ENCODE measurements around the gene EP400.

The EP400 gene

GRCh38 chr12:132116709-132117557 lies 167.2 kb downstream of the EP400 start:
- no peak overlapping the region for H3K27ac ChIP-seq (ENCODE audit: extremely low read depth, low read depth, low read length)
- POLR2A ChIA-PET = no interaction called here
- CTCF ChIA-PET = no interaction called here
- no peaks in the 10 kb centered on the region for H3K9me3 ChIP-seq (ENCODE audit: control insufficient read depth, insufficient read depth, low read depth, low read length)
- H3K36me3 ChIP-seq (ENCODE audit: control insufficient read depth in 2 of 2, insufficient read depth in 1 of 2, low read length in 2 of 2) = peaks cover 12 to 85% of the 10 kb centered on the region in 2 experiments; a peak in 2 of 3 replicates
- no peaks in the 10 kb centered on the region for H3K4me1 ChIP-seq (ENCODE audit: control insufficient read depth, insufficient read depth, low read length)
- TF ChIP-seq ZFP69B (tag by site-specific recombination; IDR thresholded peaks at IDR 0.05) (no peak), ZNF239 (tag by site-specific recombination; IDR thresholded peaks at IDR 0.05) (no peak), ZNF707 (tag by site-specific recombination; IDR thresholded peaks at IDR 0.05) (no peak), ZNF23 (tag by site-specific recombination; IDR thresholded peaks at IDR 0.05; ENCODE audit: borderline replicate concordance) (no peak), ZNF394 (tag by site-specific recombination; IDR thresholded peaks at IDR 0.05; ENCODE audit: borderline replicate concordance) (no peak), ZNF510 (tag by site-specific recombination; IDR thresholded peaks at IDR 0.05; ENCODE audit: insufficient replicate concordance) (no peak), ZNF362 (tag by site-specific recombination; IDR thresholded peaks at IDR 0.05) (no peak), ZSCAN18 (tag by site-specific recombination; IDR thresholded peaks at IDR 0.05) (no peak), ZNF600 (tag by site-specific recombination; IDR thresholded peaks at IDR 0.05) (no peak), ZNF449 (tag by site-specific recombination; IDR thresholded peaks at IDR 0.05) (no peak)
- H3K4me3 ChIP-seq (ENCODE audit: low read depth, low read length) = no peak overlapping the region

- CTCF ChIA-PET = no interaction called here
Measured at GRCh38 chr12:132117558-132117875, 167.8 kb downstream of the EP400 start.

DNA sequence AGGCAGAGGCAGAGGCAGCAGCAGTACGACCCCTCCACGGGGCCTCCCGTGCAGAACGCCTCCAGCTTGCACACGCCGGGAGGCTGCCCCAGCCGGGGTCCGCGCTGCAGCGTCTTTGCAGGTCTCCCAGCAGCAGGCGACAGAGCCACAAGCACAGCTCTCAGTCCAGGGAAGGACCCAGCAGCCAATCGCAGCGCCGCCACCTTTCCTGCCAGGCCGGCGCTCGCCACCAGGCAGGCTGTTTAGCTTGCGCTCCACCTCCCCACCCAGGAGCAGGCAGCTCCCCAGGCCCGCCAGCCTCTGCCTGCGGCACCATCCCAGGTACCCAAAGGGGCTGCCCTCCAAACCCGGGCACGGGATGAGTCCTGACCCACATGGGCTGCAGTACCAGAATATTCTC lies 169.1 kb downstream of the EP400 start:
- H3K4me1 ChIP-seq (ENCODE audit: control insufficient read depth, insufficient read depth, low read length) = no peaks in the 10 kb centered on the region
- CTCF ChIA-PET = interaction anchor here (0.5 kb wide), 1 partner anchor 100 kb away, joined by 3 read pairs; no protein-coding TSS in a partner anchor
- TF ChIP-seq ZBTB17 (tag by site-specific recombination; IDR thresholded peaks at IDR 0.05) = no peak
- no peak for TF ChIP-seq ZBTB7A (tag by site-specific recombination; IDR thresholded peaks at IDR 0.05; ENCODE audit: low read depth)
- no peak for TF ChIP-seq ZNF292 (tag by site-specific recombination; IDR thresholded peaks at IDR 0.05; ENCODE audit: borderline replicate concordance, low read depth)
- TF ChIP-seq, protein P1, sequence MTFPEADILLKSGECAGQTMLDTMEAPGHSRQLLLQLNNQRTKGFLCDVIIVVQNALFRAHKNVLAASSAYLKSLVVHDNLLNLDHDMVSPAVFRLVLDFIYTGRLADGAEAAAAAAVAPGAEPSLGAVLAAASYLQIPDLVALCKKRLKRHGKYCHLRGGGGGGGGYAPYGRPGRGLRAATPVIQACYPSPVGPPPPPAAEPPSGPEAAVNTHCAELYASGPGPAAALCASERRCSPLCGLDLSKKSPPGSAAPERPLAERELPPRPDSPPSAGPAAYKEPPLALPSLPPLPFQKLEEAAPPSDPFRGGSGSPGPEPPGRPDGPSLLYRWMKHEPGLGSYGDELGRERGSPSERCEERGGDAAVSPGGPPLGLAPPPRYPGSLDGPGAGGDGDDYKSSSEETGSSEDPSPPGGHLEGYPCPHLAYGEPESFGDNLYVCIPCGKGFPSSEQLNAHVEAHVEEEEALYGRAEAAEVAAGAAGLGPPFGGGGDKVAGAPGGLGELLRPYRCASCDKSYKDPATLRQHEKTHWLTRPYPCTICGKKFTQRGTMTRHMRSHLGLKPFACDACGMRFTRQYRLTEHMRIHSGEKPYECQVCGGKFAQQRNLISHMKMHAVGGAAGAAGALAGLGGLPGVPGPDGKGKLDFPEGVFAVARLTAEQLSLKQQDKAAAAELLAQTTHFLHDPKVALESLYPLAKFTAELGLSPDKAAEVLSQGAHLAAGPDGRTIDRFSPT (tag by site-specific recombination; IDR thresholded peaks at IDR 0.05) = no peak
- TF ChIP-seq SP2 (tag by site-specific recombination; IDR thresholded peaks at IDR 0.05) = no peak
- TF ChIP-seq ZNF311 (tag by site-specific recombination; IDR thresholded peaks at IDR 0.05; ENCODE audit: borderline replicate concordance) = no peak
- TF ChIP-seq ZNF501 (tag by site-specific recombination; IDR thresholded peaks at IDR 0.05) = no peak
- TF ChIP-seq, protein P2, sequence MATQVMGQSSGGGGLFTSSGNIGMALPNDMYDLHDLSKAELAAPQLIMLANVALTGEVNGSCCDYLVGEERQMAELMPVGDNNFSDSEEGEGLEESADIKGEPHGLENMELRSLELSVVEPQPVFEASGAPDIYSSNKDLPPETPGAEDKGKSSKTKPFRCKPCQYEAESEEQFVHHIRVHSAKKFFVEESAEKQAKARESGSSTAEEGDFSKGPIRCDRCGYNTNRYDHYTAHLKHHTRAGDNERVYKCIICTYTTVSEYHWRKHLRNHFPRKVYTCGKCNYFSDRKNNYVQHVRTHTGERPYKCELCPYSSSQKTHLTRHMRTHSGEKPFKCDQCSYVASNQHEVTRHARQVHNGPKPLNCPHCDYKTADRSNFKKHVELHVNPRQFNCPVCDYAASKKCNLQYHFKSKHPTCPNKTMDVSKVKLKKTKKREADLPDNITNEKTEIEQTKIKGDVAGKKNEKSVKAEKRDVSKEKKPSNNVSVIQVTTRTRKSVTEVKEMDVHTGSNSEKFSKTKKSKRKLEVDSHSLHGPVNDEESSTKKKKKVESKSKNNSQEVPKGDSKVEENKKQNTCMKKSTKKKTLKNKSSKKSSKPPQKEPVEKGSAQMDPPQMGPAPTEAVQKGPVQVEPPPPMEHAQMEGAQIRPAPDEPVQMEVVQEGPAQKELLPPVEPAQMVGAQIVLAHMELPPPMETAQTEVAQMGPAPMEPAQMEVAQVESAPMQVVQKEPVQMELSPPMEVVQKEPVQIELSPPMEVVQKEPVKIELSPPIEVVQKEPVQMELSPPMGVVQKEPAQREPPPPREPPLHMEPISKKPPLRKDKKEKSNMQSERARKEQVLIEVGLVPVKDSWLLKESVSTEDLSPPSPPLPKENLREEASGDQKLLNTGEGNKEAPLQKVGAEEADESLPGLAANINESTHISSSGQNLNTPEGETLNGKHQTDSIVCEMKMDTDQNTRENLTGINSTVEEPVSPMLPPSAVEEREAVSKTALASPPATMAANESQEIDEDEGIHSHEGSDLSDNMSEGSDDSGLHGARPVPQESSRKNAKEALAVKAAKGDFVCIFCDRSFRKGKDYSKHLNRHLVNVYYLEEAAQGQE (tag by site-specific recombination; IDR thresholded peaks at IDR 0.05) = no peak
- TF ChIP-seq ZNF184 (tag by site-specific recombination; IDR thresholded peaks at IDR 0.05) = no peak
- no peak for TF ChIP-seq ZNF571 (tag by site-specific recombination; IDR thresholded peaks at IDR 0.05)

More at GRCh38 chr12:132117558-132117875, 167.8 kb downstream of the EP400 start:
- POLR2A ChIA-PET = no interaction called here
- TF ChIP-seq ZNF571 (tag by site-specific recombination; IDR thresholded peaks at IDR 0.05) (no peak), SP2 (tag by site-specific recombination; IDR thresholded peaks at IDR 0.05) (peak; percentile 60)
- no peaks in the 10 kb centered on the region for H3K4me1 ChIP-seq (ENCODE audit: control insufficient read depth, insufficient read depth, low read length)
- no peaks in the 10 kb centered on the region for H3K9me3 ChIP-seq (ENCODE audit: control insufficient read depth, insufficient read depth, low read depth, low read length)
- no peak overlapping the region for H3K27ac ChIP-seq (ENCODE audit: extremely low read depth, low read depth, low read length)
- H3K4me3 ChIP-seq (ENCODE audit: low read depth, low read length) = no peak overlapping the region
- peaks cover 13 to 88% of the 10 kb centered on the region in 2 experiments; a peak in 2 of 3 replicates for H3K36me3 ChIP-seq (ENCODE audit: control insufficient read depth in 2 of 2, insufficient read depth in 1 of 2, low read length in 2 of 2)

More for the DNA sequence above, 169.1 kb downstream of the EP400 start:
- Histone ChIP-seq H3K9me3 (ENCODE audit: control insufficient read depth, insufficient read depth, low read depth, low read length) (no peaks in the 10 kb centered on the region), H3K4me3 (ENCODE audit: low read depth, low read length) (no peak overlapping the region), H3K36me3 (ENCODE audit: control insufficient read depth in 2 of 2, insufficient read depth in 1 of 2, low read length in 2 of 2) (peaks cover 18 to 89% of the 10 kb centered on the region in 2 experiments; a peak in 2 of 3 replicates), H3K27ac (ENCODE audit: extremely low read depth, low read depth, low read length) (no peak overlapping the region)
- POLR2A ChIA-PET = no interaction called here
